Measurements from ENCODE around the gene BUD31. TPM values are rescaled to one million over a fixed set of nuclear protein-coding genes. Genes with fewer than 3 reads are reported as not detected.
A peak's percentile ranks its signal among the peaks of the same experiment; 100 is the strongest.
"Not testable (repeated sequence)": the region's sequence is repeated elsewhere in the genome, so short reads cannot be mapped to it uniquely, and the experiment has no call there.

BUD31 gene
- total RNA-seq, 1 donor from 2014 or later = 123 TPM

GRCh38 chr7:99410635-99411034 lies 1.9 kb downstream of the BUD31 start:
- peaks cover 60% of the 10 kb centered on the region for H3K36me3 Mint-ChIP-seq (ENCODE audit: low read depth)
- H3K9me3 Mint-ChIP-seq = no peaks in the 10 kb centered on the region
- peaks cover 23% of the 10 kb centered on the region for H3K4me1 Mint-ChIP-seq (ENCODE audit: low read depth)
- H3K27me3 Mint-ChIP-seq (ENCODE audit: low read depth) = no peaks in the 10 kb centered on the region
- intact Hi-C loops (cut with micrococcal nuclease) = no loop called here
- peak overlapping the region; percentile 99 for H3K4me3 Mint-ChIP-seq (ENCODE audit: low read depth)
- H3K27ac Mint-ChIP-seq = peak overlapping the region; percentile 59
- DNase-seq (ENCODE audit: low spot score) = no peak

GRCh38 chr7:99415513-99416127 lies 6.9 kb downstream of the BUD31 start:
- H3K4me1 Mint-ChIP-seq (ENCODE audit: low read depth); H3K4me3 Mint-ChIP-seq (ENCODE audit: low read depth); DNase-seq (ENCODE audit: low spot score); H3K27ac Mint-ChIP-seq; H3K27me3 Mint-ChIP-seq (ENCODE audit: low read depth); H3K9me3 Mint-ChIP-seq; intact Hi-C loops (cut with micrococcal nuclease): not testable (repeated sequence)
- H3K36me3 Mint-ChIP-seq (ENCODE audit: low read depth) = peaks cover 85% of the 10 kb centered on the region

GRCh38 chr7:99418260-99418659 lies 9.5 kb downstream of the BUD31 start:
- intact Hi-C loops (cut with micrococcal nuclease) = no loop called here
- Mint-ChIP-seq H3K27ac (no peak overlapping the region), H3K9me3 (no peaks in the 10 kb centered on the region), H3K27me3 (ENCODE audit: low read depth) (no peaks in the 10 kb centered on the region), H3K4me1 (ENCODE audit: low read depth) (no peaks in the 10 kb centered on the region), H3K4me3 (ENCODE audit: low read depth) (no peak overlapping the region), H3K36me3 (ENCODE audit: low read depth) (peaks cover 80% of the 10 kb centered on the region)
- DNase-seq (ENCODE audit: low spot score) = no peak

- H3K4me1 Mint-ChIP-seq (ENCODE audit: low read depth) = no peaks in the 10 kb centered on the region
- no peak overlapping the region for H3K4me3 Mint-ChIP-seq (ENCODE audit: low read depth)
- H3K36me3 Mint-ChIP-seq (ENCODE audit: low read depth) = peaks cover 81% of the 10 kb centered on the region
- DNase-seq (ENCODE audit: low spot score) = no peak
- no peaks in the 10 kb centered on the region for H3K27me3 Mint-ChIP-seq (ENCODE audit: low read depth)
- H3K9me3 Mint-ChIP-seq = no peaks in the 10 kb centered on the region
- H3K27ac Mint-ChIP-seq = no peak overlapping the region
- intact Hi-C loops (cut with micrococcal nuclease) = no loop called here
These were observed 10.7 kb downstream of the BUD31 start for GRCh38 chr7:99419323-99420021.

GRCh38 chr7:99420213-99420612 lies 11.4 kb downstream of the BUD31 start:
- Mint-ChIP-seq H3K27me3 (ENCODE audit: low read depth) (no peaks in the 10 kb centered on the region), H3K4me1 (ENCODE audit: low read depth) (no peaks in the 10 kb centered on the region), H3K36me3 (ENCODE audit: low read depth) (peaks cover 73% of the 10 kb centered on the region), H3K4me3 (ENCODE audit: low read depth) (no peak overlapping the region), H3K27ac (no peak overlapping the region), H3K9me3 (no peaks in the 10 kb centered on the region)
- no peak for DNase-seq (ENCODE audit: low spot score)
- intact Hi-C loops (cut with micrococcal nuclease) = no loop called here

GRCh38 chr7:99420986-99421385 lies 12.2 kb downstream of the BUD31 start:
- no peaks in the 10 kb centered on the region for H3K9me3 Mint-ChIP-seq
- peaks cover 72% of the 10 kb centered on the region for H3K36me3 Mint-ChIP-seq (ENCODE audit: low read depth)
- H3K4me3 Mint-ChIP-seq (ENCODE audit: low read depth) = no peak overlapping the region
- H3K27me3 Mint-ChIP-seq (ENCODE audit: low read depth) = no peaks in the 10 kb centered on the region
- intact Hi-C loops (cut with micrococcal nuclease) = no loop called here
- H3K4me1 Mint-ChIP-seq (ENCODE audit: low read depth) = no peaks in the 10 kb centered on the region
- H3K27ac Mint-ChIP-seq = no peak overlapping the region
- no peak for DNase-seq (ENCODE audit: low spot score)

- no peak for DNase-seq (ENCODE audit: low spot score)
- Mint-ChIP-seq H3K27ac (no peak overlapping the region), H3K27me3 (ENCODE audit: low read depth) (no peaks in the 10 kb centered on the region), H3K4me1 (ENCODE audit: low read depth) (no peaks in the 10 kb centered on the region), H3K4me3 (ENCODE audit: low read depth) (no peak overlapping the region), H3K36me3 (ENCODE audit: low read depth) (peaks cover 63% of the 10 kb centered on the region), H3K9me3 (no peaks in the 10 kb centered on the region)
- intact Hi-C loops (cut with micrococcal nuclease) = no loop called here
These were observed 13.4 kb downstream of the BUD31 start for GRCh38 chr7:99422186-99422585.

GRCh38 chr7:99422625-99423024 lies 13.9 kb downstream of the BUD31 start:
- H3K9me3 Mint-ChIP-seq = no peaks in the 10 kb centered on the region
- no peak overlapping the region for H3K4me3 Mint-ChIP-seq (ENCODE audit: low read depth)
- H3K4me1 Mint-ChIP-seq (ENCODE audit: low read depth) = no peaks in the 10 kb centered on the region
- intact Hi-C loops (cut with micrococcal nuclease) = no loop called here
- no peaks in the 10 kb centered on the region for H3K27me3 Mint-ChIP-seq (ENCODE audit: low read depth)
- no peak overlapping the region for H3K27ac Mint-ChIP-seq
- no peak for DNase-seq (ENCODE audit: low spot score)
- peaks cover 58% of the 10 kb centered on the region for H3K36me3 Mint-ChIP-seq (ENCODE audit: low read depth)

GRCh38 chr7:99424932-99425730 lies 16.4 kb downstream of the BUD31 start:
- intact Hi-C loops (cut with micrococcal nuclease) = no loop called here
- H3K36me3 Mint-ChIP-seq (ENCODE audit: low read depth) = peaks cover 47% of the 10 kb centered on the region
- no peaks in the 10 kb centered on the region for H3K9me3 Mint-ChIP-seq
- no peak overlapping the region for H3K4me3 Mint-ChIP-seq (ENCODE audit: low read depth)
- H3K27ac Mint-ChIP-seq = no peak overlapping the region
- no peaks in the 10 kb centered on the region for H3K4me1 Mint-ChIP-seq (ENCODE audit: low read depth)
- no peak for DNase-seq (ENCODE audit: low spot score)
- no peaks in the 10 kb centered on the region for H3K27me3 Mint-ChIP-seq (ENCODE audit: low read depth)

- peaks cover 40% of the 10 kb centered on the region for H3K36me3 Mint-ChIP-seq (ENCODE audit: low read depth)
These were observed 20.3 kb downstream of the BUD31 start for GRCh38 chr7:99428972-99429566.

GRCh38 chr7:99429756-99430155 lies 21.0 kb downstream of the BUD31 start:
- H3K4me3 Mint-ChIP-seq (ENCODE audit: low read depth) = no peak overlapping the region
- no peaks in the 10 kb centered on the region for H3K27me3 Mint-ChIP-seq (ENCODE audit: low read depth)
- no peak for DNase-seq (ENCODE audit: low spot score)
- intact Hi-C loops (cut with micrococcal nuclease) = no loop called here
- no peak overlapping the region for H3K27ac Mint-ChIP-seq
- no peaks in the 10 kb centered on the region for H3K9me3 Mint-ChIP-seq
- H3K36me3 Mint-ChIP-seq (ENCODE audit: low read depth) = peaks cover 42% of the 10 kb centered on the region
- no peaks in the 10 kb centered on the region for H3K4me1 Mint-ChIP-seq (ENCODE audit: low read depth)

More at GRCh38 chr7:99428972-99429566, 20.3 kb downstream of the BUD31 start:
- Mint-ChIP-seq H3K27me3 (ENCODE audit: low read depth) (no peaks in the 10 kb centered on the region), H3K27ac (no peak overlapping the region), H3K9me3 (no peaks in the 10 kb centered on the region), H3K4me1 (ENCODE audit: low read depth) (no peaks in the 10 kb centered on the region), H3K4me3 (ENCODE audit: low read depth) (no peak overlapping the region)
- no peak for DNase-seq (ENCODE audit: low spot score)
- intact Hi-C loops (cut with micrococcal nuclease) = no loop called here

- DNase-seq (ENCODE audit: low spot score); H3K4me3 Mint-ChIP-seq (ENCODE audit: low read depth); H3K27ac Mint-ChIP-seq; H3K27me3 Mint-ChIP-seq (ENCODE audit: low read depth); H3K9me3 Mint-ChIP-seq; H3K4me1 Mint-ChIP-seq (ENCODE audit: low read depth); intact Hi-C loops (cut with micrococcal nuclease): not testable (repeated sequence)
- peaks cover 38% of the 10 kb centered on the region for H3K36me3 Mint-ChIP-seq (ENCODE audit: low read depth)
These were observed 23.2 kb downstream of the BUD31 start for GRCh38 chr7:99431756-99432540.

Data from activated T-helper 2 cell treated with anti-CD3 and anti-CD28 coated beads, Interferon-gamma antibody, Interleukin-2, Interleukin-4, amounts not matched to agents 10 μg/mL and 5 μg/mL and 100 μg/mL, durations not matched to agents 14 hours and 24 hours and 36 hours (primary cell).